GM21367 (cell line): ENCODE data around the gene AK3.
"Not testable (repeated sequence)": the region's sequence is repeated elsewhere in the genome, so short reads cannot be mapped to it uniquely, and the experiment has no call there.

Experiments
- ATAC-seq: cut with Tn5 transposase; IDR thresholded peaks from one replicate; pipeline ENCODE4 v1.9.1; 2021; ENCODE audit not compliant: unreplicated experiment

Gene AK3

DNA sequence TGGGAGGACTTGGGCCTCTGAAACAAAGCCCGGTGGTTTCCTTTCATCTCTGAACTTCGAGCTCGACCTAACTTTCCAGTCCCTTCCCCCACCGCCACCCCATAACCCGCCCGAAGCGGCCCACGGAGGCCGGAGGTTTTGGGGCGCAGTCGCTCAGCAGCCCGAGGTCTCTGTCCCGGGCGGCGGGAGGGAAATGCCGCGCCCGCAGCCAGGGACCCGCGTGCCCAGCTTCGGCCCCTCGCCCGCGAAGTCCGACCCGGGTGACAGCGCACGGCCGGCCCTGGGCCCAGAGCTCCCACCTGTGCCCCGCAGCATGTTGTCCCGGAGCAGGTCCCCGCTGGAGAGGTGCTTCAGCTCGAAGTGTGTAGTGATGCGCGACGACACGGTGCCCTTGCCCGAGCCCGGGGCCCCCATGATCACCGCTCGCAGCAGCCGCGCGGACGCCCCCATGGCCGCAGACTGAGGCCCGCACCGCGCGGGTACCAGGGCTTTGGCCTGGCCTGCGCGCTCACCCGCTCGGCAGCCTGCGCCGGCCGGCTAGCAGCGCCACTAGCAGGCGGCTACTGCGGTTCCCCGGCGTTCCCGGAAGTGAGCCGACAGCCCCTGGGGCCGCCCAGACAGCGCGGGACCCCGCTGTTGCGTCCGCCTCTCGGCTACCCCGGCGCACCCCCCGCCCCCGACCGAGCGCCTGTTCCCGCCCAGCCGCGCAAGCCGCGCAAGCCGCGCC is at the start of gene AK3:
AK3 (minus strand) TSS at position 565 of the 727 bp plus-strand sequence; CDS start at position 450, 115 bp downstream.
- peak; percentile 83 for ATAC-seq

DNA sequence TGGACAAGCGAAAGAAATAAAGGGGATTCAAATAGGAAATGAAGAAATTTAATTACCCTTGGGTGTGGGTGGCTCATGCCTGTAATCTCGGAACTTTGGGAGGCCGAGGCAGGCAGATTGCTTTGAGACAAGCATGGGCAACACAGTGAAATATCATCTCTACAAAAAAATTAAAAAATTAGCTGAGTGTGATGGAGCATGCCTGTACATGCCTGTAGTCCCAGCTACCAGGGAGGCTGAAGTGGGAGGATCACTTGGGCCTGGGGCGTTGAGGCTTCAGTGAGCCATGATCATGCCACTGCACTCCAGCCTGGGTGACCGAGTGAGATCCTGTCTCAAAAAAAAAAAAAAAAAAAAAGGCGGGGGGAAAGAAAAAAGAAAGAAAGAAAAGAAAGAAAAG is 47.7 kb upstream of the AK3 start:
- ATAC-seq = no peak

DNA sequence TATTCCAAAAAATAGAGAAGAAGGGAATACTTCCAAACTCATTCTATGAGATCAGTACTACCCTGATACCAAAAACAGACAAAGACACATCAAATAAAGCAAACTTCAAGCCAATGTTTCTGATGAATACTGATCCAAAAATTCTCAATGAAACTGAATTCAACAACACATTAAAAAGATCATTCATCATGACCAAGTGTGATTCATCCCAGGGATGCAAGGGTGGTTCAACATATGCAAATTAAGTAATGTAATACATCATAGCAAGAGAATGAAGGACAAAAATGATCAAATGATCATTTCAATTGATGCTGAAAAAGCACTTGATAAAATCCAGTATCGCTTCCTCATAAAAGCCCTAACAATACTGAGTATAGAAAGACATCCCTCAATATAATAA is 46.9 kb upstream of the AK3 start:
- ATAC-seq = no peak

DNA sequence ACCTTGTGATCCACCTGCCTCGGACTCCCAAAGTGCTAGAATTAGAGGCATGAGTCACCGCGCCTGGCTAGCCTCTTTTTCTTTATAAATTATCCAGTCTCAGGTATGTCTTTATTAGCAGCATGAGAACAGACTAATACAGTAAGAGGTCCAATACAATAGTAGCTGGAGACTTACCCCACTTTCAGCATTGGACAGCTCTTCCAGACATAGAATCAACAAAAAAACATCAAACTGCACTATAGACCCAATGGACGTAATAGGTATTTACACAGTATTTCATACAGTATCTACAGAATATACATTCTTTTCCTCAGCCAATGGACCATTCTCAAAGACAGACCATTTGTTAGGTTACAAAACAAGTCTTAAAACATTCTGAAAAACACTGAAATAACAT is 45.6 kb upstream of the AK3 start:
- no peak for ATAC-seq

DNA sequence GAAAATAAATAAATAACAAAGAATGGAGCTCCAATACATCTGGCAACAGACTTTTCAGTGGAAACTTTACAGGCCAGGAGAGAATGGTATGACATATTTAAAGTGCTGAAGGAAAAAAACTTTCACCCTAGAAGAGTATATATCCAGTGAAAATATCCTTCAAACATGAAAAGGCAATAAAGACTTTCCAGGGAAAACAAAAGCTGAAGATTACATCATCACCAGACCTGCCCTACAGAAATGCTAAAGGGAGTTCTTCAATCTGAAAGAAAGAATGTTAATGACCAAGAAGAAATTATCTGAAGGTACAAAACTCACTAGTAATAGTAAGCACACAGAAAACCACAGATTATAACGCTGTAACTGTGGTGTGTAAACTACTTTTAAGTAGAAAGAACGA is 43.4 kb upstream of the AK3 start:
- no peak for ATAC-seq

DNA sequence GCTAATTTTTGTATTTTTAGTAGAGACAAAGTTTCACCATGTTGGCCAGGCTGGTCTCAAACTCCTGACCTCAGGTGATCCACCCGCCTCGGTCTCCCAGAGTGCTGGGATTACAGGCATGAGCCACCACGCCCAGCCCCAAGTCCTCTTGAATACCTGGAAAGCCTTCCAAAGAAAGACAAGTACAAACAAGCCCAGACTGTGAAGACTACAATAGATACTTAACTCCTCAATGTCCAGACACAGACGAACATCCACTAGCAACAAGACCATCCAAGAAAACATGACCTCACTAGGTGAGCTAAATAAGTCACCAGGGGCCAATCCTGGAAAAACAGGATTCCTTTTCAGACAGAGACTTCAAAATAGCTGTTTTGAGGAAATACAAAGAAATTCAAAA is 42.2 kb upstream of the AK3 start:
- not testable (repeated sequence) for ATAC-seq

DNA sequence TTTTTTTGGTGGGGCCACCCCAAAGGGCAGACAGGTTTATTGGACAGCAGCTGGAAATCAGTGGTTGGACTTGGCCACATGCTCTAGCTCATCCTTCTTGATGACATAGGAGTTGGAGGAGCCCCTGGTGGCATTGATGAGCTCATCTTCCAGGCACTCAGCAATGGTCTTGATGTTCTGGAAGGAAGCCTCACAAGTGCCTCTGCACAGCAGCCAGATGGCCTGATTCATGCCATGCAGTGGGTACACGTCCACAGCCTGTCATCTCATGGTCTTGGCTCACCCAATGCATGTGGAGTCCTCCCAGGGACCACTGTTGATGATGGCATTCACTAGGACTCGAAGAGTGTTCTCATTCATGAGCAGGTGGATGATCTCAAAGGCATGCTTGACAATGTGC is 40.4 kb upstream of the AK3 start:
- no peak for ATAC-seq

DNA sequence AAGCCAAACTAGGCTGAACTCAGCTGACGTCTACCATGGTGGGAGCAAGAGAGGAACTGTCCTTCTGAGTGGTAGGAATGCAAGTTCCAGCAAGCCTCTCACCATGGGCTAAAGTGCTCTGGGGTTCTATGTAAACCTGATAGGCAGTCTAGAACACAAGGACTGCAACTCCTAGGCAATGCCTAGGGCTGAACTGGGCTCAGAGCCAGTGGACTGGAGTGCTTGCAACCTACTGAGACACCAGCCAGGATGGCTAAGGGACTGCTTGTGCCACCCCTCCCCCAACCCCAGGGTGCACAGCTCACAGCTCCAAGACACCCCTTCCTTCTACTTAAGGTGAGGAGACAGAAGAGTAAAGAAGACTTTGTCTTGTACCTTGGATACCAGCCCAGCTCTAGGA is 39.6 kb upstream of the AK3 start:
- no peak for ATAC-seq

DNA sequence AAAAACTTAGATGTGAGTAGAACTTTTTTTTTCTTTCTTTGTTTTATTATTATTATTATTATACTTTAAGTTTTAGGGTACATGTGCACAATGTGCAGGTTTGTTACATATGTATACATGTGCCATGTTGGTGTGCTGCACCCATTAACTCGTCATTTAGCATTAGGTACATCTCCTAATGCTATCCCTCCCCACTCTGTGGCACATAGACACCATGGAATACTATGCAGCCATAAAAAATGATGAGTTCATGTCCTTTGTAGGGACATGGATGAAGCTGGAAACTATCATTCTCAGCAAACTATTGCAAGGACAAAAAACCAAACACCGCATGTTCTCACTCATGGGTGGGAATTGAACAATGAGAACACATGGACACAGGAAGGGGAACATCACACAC is 34.0 kb upstream of the AK3 start:
- not testable (repeated sequence) for ATAC-seq

DNA sequence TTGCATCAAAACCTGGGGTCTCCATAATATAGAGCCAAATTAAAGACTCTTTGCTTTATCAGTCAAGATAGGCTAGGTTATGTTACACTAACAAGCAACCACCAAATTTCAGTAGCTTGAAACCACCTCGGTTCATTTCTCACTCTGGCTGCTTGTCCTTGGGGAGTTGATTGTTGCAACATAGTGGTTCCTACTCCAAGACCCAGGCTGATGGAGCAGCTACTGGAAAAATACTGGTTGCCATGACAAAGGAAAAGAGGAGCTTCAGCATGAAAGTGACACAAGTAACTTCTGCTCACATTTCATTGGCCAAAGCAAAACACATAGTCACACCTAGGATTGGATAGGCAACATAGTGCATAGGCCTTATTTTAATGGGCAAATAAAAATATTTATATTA is 33.2 kb upstream of the AK3 start:
- ATAC-seq = no peak

DNA sequence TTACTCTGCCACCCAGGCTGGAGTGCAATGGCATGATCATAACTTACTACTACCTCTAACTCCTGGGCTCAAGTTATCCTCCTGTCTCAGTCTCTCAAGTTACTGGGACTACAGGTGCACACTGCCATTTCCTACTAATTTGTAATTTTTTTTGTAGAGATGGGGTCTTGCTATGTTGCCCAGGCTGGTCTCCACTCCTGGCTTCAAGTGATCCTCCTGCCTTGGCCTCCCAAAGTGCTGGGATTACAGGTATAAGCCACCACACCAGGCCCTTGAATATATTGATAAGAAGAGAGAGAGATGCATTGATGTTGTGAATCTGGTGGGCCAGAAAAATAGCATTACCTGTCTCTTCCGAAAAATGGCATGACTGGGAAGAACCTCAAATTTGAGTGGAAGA is 30.8 kb upstream of the AK3 start:
- no peak for ATAC-seq

DNA sequence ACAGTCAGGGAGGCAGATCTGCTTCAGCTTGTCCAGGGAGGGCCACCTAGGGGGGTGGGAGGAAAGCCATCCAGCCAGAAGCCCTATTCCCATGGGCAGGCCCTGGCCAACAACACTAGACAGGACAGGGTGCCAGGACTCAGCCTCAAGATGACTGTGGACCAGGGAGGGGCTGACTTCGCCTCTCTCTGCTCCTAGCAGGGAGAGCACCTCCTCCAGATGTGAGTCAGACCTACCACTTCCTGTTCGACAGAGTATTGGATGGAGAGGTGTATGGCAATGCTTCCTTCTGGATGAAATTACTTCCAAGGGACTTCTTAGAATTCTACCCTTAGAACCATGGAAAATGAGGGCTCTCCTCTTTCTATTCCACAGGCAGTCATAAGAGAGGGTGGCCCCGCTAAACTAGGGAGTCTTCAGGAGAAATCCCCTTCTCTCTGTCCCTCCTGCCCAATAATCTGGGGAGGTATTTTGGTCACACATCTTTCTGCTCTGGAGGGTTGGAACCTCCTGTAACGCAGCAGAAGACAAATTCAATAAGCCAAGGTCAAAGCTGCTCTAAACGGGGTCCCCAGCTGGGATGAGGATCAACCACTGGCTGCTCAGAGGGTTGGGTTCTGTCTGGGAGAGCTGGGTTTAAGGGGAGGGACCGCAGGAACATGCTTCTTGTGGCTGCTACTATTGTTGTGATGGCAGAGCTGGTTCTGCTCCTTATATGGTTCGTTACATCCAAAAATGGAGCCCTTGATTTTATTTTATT is 28.5 kb upstream of the AK3 start:
- ATAC-seq = no peak

DNA sequence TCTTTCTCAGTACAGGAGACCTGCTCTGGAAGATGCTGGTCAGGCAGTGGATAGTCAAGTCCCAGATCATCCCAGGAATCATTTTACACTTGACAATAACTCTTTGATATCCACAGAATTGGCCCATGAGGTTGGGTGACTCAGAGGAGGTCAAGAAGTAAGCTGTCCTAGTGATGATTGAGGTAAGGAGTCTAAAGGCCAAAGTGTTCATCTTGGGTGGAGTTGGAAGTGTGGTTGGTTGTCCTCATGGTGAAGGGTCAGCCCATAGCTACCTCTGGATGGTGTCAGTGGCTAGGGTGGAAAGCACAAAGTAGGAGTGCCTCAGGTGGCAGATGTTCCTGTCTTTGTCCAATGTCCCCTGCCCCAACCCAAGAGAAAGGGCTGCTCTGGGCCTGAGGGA is 27.7 kb upstream of the AK3 start:
- no peak for ATAC-seq

DNA sequence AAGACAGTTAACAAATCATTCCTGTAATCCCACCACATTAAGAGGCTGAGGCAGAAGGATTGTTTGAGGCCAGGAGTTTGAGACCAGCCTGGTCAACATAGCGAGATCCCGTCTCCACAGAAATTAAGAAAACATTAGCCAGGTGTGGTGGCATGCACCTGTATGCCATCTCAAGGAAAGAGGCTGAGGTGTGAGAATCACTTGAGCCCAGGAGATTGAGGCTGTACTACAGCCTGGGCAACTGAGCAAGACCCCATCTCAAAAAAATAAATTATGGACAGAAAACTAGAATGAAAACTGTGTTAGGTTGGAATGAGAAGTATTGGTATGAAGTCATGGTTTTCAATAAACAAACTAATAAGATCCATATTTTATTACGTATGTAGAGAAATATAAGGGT is 23.0 kb upstream of the AK3 start:
- ATAC-seq = no peak

DNA sequence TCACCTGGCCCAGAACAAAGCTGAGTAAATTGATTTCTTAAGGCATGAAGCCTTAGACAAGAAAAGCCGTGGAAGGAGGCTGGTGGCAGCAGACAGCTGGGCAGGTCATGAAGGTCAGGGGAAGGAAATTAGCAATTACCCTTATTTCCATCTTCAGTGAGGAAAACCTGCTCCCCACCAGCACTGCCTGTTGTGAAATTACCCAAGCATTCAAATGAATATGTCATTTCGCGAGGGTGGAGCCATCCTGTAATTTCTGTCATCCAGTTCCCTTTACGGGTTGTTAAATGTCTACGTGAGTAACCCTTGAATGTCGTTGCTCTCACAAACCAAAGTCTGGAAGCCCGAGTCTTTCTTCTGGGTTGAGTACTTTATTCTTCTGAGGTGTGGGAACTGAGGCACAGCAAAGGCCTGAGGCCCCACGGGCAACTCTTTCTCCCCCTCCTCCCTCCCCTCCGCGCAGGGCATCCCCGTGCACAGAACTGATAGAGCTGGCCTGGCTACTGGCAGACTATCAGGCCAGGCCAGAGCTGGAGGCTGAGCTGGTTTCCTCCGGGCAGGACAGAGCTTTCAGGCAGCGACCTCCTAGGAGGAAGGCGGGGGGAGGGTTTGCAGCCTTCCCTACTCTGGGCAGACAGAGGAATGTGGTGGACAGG is 22.0 kb upstream of the AK3 start:
- ATAC-seq = no peak

DNA sequence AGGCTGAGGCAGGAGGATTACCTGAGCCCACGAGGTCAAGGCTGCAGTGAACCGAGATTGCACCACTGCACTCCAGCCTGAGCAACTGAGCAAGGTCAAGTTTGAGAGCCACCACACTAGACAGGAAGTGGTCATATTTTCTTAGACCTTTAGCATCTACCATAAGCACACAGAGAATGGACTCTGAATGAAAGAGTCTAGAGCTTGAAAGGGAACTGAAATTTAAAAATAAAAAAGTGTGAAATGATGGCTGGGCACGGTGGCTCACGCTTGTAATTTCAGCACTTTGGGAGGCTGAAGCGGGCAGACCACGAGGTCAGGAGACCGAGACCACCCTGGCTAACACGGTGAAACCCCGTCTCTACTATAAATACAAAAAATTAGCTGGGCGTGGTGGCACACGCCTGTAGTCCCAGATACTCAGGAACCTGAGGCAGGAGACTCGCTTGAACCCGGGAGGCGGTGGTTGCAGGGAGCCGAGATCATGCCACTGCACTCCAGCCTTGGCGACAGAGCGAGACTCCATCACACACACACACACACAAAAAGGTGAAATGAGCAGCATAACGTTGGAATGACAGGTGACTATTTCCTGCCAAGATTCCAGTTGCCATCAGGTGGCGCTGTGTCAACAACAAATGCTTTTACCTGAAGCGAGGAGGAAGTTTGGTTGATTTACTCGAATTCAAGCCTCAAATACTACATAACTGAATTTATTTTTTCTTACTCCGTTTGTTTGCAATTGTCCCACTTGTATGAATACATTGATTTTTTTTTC is 21.3 kb upstream of the AK3 start:
- ATAC-seq = peak; percentile 83

DNA sequence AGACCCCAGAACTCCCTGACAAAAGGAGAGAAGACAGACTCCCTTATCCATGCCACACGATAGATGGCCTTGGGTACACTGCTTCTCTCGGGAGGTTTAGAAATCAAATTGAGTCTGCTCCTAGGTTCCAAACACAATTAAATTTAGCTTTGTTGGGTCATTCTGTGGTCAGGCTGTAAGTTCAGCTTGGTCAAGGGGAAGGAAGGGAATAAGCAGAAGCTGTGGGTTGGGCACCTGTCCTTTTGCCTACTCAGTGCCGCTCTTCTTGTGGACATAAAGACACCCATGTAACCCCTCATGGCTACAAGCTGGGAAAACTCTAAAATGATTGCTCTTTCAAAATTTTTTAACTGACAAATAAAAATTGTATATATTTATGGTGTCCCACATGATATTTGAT is 19.1 kb upstream of the AK3 start:
- ATAC-seq = no peak

DNA sequence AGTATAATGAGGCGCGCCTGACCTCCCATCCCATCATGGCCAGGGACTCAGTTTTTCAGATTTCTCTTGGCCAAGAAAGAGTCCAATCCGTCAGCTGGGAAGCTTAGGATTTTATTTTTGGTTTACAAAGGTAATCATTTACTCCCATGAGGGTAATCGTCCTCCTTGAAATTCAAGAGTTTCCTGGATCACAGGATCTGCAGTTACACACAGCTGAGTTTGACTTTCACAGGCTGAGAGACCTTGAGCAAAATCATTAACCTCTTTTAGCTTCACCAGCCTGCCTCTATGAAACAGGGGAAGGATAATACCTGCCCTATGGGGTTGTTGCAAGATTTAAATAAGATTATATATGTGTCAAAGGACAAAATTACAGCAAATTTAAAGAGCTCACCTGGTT is 15.4 kb upstream of the AK3 start:
- no peak for ATAC-seq

DNA sequence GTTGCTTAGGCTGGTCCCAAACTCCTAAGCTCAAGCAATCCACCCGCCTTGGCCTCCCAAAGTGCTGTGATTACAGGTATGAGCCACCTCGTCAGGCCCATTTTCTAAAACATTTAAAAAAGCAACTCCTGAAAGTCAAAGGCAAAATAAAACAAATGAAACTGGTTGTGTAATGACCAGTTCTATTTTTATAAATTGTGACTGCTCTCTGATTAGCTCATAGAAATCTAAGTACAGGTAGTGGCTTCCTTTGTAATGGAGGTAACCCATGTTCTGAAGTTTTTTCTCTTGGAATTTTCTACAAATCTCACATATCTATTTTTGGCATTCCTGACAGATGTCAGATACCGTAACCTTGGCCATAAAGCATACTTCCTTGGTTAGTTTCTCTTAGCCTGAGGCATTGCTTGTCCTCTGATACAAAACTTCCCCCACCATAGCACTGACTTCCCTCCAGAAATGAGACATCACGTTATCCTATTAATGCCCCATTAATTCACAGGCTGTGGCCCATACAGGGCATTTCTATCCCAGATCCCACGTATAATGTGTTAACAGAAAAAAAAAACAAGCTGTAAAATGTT is 14.1 kb upstream of the AK3 start:
- ATAC-seq = no peak

DNA sequence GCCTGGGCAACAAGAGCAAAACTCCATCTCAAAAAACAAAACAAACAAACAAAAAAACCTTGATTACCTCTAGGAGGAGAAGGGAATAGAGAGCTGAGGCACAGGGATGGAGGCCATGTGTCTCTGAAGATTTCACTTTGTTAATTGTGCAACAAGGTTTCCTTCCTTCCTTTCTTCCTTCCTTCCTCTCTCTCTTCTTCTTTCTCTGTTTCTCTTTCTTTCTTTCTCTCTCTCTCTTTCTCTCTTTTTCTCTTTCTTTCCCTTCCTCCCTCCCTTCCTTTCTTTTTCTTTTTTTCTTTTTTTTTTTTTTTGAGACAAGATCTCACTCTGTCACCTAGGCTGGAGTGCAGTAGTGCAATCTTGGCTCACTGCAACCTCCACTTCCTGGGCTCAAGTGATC is 13.5 kb upstream of the AK3 start:
- not testable (repeated sequence) for ATAC-seq
